Stomach (tissue), 4 donors: ENCODE results near the gene DCLK3.

Experiments used
- CTCF ChIP-seq, 7 experiments: fragments of 450-650 bp in 4 of 7; fragments of 200-600 bp in 3 of 7; sonication (generic) in 3 of 7; IDR thresholded peaks; one replicate each; pipeline ENCODE4 v1.5.1; 2016 to 2019; ENCODE audit warnings: antibody characterized with exemption in 7 of 7, control low read depth in 2 of 7, mild to moderate bottlenecking in 1 of 7
- EP300 ChIP-seq: sonication (generic); formaldehyde crosslinking; IDR thresholded peaks from one replicate; pipeline ENCODE4 v1.6.1; 2017; ENCODE audit warnings: antibody characterized with exemption
- POLR2AphosphoS5 ChIP-seq, 3 donors: sonication (generic); formaldehyde crosslinking; IDR thresholded peaks; one replicate each; pipeline ENCODE4 v1.6.1; 2016; ENCODE audit warnings: antibody characterized with exemption in 3 of 3

DNA sequence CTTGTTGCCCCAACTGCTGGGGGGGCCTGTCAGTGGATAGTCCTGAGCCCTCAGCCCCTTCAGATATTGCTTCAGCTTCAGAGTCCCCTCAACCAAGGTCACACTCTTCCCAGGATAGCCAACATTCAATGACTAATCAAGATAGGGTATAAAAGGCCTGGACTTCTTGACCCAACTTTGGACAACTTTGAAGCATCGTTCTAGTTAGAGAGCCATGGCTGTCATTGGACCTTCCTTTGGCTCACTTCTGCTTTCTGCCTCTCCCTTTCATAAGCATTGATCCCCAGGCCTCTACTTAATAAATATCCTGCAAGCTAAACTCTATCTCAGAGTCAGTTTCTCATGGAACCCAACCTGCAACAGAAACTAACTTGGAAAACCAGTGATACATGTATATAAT lies 31.3 kb upstream of the DCLK3 start:
- TF ChIP-seq POLR2AphosphoS5 (IDR thresholded peaks at IDR 0.05) (no peak), EP300 (no peak), CTCF (IDR thresholded peaks at IDR 0.05) (no peak)
